ENCODE measurements around the gene SLN. TPM values are rescaled to one million over a fixed set of nuclear protein-coding genes. Genes with fewer than 3 reads are reported as not detected.

SLN gene
- total and polyA plus RNA-seq, 7 experiments from 2014 or later = not detected

GRCh38 chr11:107678632-107678971 is 33.3 kb downstream of the SLN start:
- no peaks in the 10 kb centered on the region for H3K9me3 ChIP-seq (ENCODE audit: control insufficient read depth in 2 of 3, low read length in 3 of 3)
- no peak overlapping the region for H3K4me3 ChIP-seq (ENCODE audit: low read length)
- H3K36me3 ChIP-seq (ENCODE audit: control insufficient read depth in 2 of 3, insufficient read depth in 3 of 3, low read length in 3 of 3) = no peaks in the 10 kb centered on the region
- Mint-ChIP-seq H3K4me1 (peaks cover 0 to 1% (median 0%) of the 10 kb centered on the region in 7 donors), H3K36me3 (no peaks in the 10 kb centered on the region), H3K4me3 (no peak overlapping the region), H3K27me3 (peaks cover 0 to 13% (median 6%) of the 10 kb centered on the region in 5 donors), H3K9me3 (no peaks in the 10 kb centered on the region), H3K27ac (no peak overlapping the region)
- no peaks in the 10 kb centered on the region for H3K4me1 ChIP-seq (ENCODE audit: control insufficient read depth in 2 of 2, insufficient read depth in 2 of 2, low read length in 2 of 2)
- ChIA-PET CTCF (no interaction called here), POLR2A (no interaction called here)
- no peak for DNase-seq
- H3K27ac ChIP-seq (ENCODE audit: low read depth, low read length) = no peak overlapping the region
- no peak for ATAC-seq
- intact Hi-C loops (cut with micrococcal nuclease) = no loop called here
- H3K27me3 ChIP-seq (ENCODE audit: control insufficient read depth in 2 of 2, insufficient read depth in 2 of 2, low read length in 2 of 2) = no peaks in the 10 kb centered on the region

- peaks cover 0 to 1% (median 0%) of the 10 kb centered on the region in 7 donors for H3K4me1 Mint-ChIP-seq
- H3K36me3 Mint-ChIP-seq = no peaks in the 10 kb centered on the region
- Histone ChIP-seq H3K9me3 (ENCODE audit: control insufficient read depth in 2 of 3, low read length in 3 of 3) (no peaks in the 10 kb centered on the region), H3K27ac (ENCODE audit: low read depth, low read length) (no peak overlapping the region), H3K4me1 (ENCODE audit: control insufficient read depth in 2 of 2, insufficient read depth in 2 of 2, low read length in 2 of 2) (no peaks in the 10 kb centered on the region), H3K27me3 (ENCODE audit: control insufficient read depth in 2 of 2, insufficient read depth in 2 of 2, low read length in 2 of 2) (no peaks in the 10 kb centered on the region), H3K36me3 (ENCODE audit: control insufficient read depth in 2 of 3, insufficient read depth in 3 of 3, low read length in 3 of 3) (no peaks in the 10 kb centered on the region), H3K4me3 (ENCODE audit: low read length) (no peak overlapping the region)
- no peak overlapping the region for H3K27ac Mint-ChIP-seq
- ChIA-PET POLR2A (no interaction called here), CTCF (no interaction called here)
- peaks cover 0 to 13% (median 6%) of the 10 kb centered on the region in 5 donors for H3K27me3 Mint-ChIP-seq
- DNase-seq (no peak), ATAC-seq (no peak)
- intact Hi-C loops (cut with micrococcal nuclease) = no loop called here
- no peaks in the 10 kb centered on the region for H3K9me3 Mint-ChIP-seq
- H3K4me3 Mint-ChIP-seq = no peak overlapping the region
These were observed 33.8 kb downstream of the SLN start for GRCh38 chr11:107677924-107678631.

GRCh38 chr11:107676336-107677057 is 35.4 kb downstream of the SLN start:
- Mint-ChIP-seq H3K36me3 (no peaks in the 10 kb centered on the region), H3K27me3 (peaks cover 2 to 17% (median 7%) of the 10 kb centered on the region in 5 donors), H3K4me3 (no peak overlapping the region), H3K4me1 (peaks cover 0 to 1% (median 0%) of the 10 kb centered on the region in 7 donors), H3K27ac (no peak overlapping the region), H3K9me3 (no peaks in the 10 kb centered on the region)
- no peak for ATAC-seq
- POLR2A ChIA-PET = no interaction called here
- H3K27me3 ChIP-seq (ENCODE audit: control insufficient read depth in 2 of 2, insufficient read depth in 2 of 2, low read length in 2 of 2) = no peaks in the 10 kb centered on the region
- CTCF ChIA-PET = no interaction called here
- no peak for DNase-seq
- H3K9me3 ChIP-seq (ENCODE audit: control insufficient read depth in 2 of 3, low read length in 3 of 3) = no peaks in the 10 kb centered on the region
- no peaks in the 10 kb centered on the region for H3K4me1 ChIP-seq (ENCODE audit: control insufficient read depth in 2 of 2, insufficient read depth in 2 of 2, low read length in 2 of 2)
- intact Hi-C loops (cut with micrococcal nuclease) = no loop called here
- H3K27ac ChIP-seq (ENCODE audit: low read depth, low read length) = no peak overlapping the region
- no peak overlapping the region for H3K4me3 ChIP-seq (ENCODE audit: low read length)
- H3K36me3 ChIP-seq (ENCODE audit: control insufficient read depth in 2 of 3, insufficient read depth in 3 of 3, low read length in 3 of 3) = no peaks in the 10 kb centered on the region

GRCh38 chr11:107675902-107676301 is 36.0 kb downstream of the SLN start:
- intact Hi-C loops (cut with micrococcal nuclease) = no loop called here
- no peaks in the 10 kb centered on the region for H3K9me3 ChIP-seq (ENCODE audit: control insufficient read depth in 2 of 3, low read length in 3 of 3)
- Mint-ChIP-seq H3K4me3 (no peak overlapping the region), H3K9me3 (no peaks in the 10 kb centered on the region), H3K27me3 (peaks cover 2 to 17% (median 7%) of the 10 kb centered on the region in 5 donors), H3K36me3 (no peaks in the 10 kb centered on the region), H3K4me1 (peaks cover 0 to 1% (median 0%) of the 10 kb centered on the region in 7 donors), H3K27ac (no peak overlapping the region)
- no peaks in the 10 kb centered on the region for H3K27me3 ChIP-seq (ENCODE audit: control insufficient read depth in 2 of 2, insufficient read depth in 2 of 2, low read length in 2 of 2)
- ChIA-PET CTCF (no interaction called here), POLR2A (no interaction called here)
- H3K4me1 ChIP-seq (ENCODE audit: control insufficient read depth in 2 of 2, insufficient read depth in 2 of 2, low read length in 2 of 2) = no peaks in the 10 kb centered on the region
- DNase-seq (no peak), ATAC-seq (no peak)
- no peak overlapping the region for H3K27ac ChIP-seq (ENCODE audit: low read depth, low read length)
- H3K4me3 ChIP-seq (ENCODE audit: low read length) = no peak overlapping the region
- no peaks in the 10 kb centered on the region for H3K36me3 ChIP-seq (ENCODE audit: control insufficient read depth in 2 of 3, insufficient read depth in 3 of 3, low read length in 3 of 3)

GRCh38 chr11:107669893-107670601 is 41.8 kb downstream of the SLN start:
- no peaks in the 10 kb centered on the region for H3K36me3 Mint-ChIP-seq
- no peak overlapping the region for H3K4me3 Mint-ChIP-seq
- Histone ChIP-seq H3K27ac (ENCODE audit: low read depth, low read length) (no peak overlapping the region), H3K4me3 (ENCODE audit: low read length) (no peak overlapping the region), H3K9me3 (ENCODE audit: control insufficient read depth in 2 of 3, low read length in 3 of 3) (no peaks in the 10 kb centered on the region), H3K27me3 (ENCODE audit: control insufficient read depth in 2 of 2, insufficient read depth in 2 of 2, low read length in 2 of 2) (no peaks in the 10 kb centered on the region), H3K36me3 (ENCODE audit: control insufficient read depth in 2 of 3, insufficient read depth in 3 of 3, low read length in 3 of 3) (no peaks in the 10 kb centered on the region), H3K4me1 (ENCODE audit: control insufficient read depth in 2 of 2, insufficient read depth in 2 of 2, low read length in 2 of 2) (no peaks in the 10 kb centered on the region)
- H3K27me3 Mint-ChIP-seq = peaks cover 3 to 31% (median 13%) of the 10 kb centered on the region in 5 donors
- intact Hi-C loops (cut with micrococcal nuclease) = no loop called here
- H3K4me1 Mint-ChIP-seq = no peaks in the 10 kb centered on the region
- DNase-seq (no peak), ATAC-seq (no peak)
- CTCF ChIA-PET = no interaction called here
- no peak overlapping the region for H3K27ac Mint-ChIP-seq
- no peaks in the 10 kb centered on the region for H3K9me3 Mint-ChIP-seq
- POLR2A ChIA-PET = no interaction called here

GRCh38 chr11:107669191-107669740 is 42.6 kb downstream of the SLN start:
- Histone ChIP-seq H3K4me1 (ENCODE audit: control insufficient read depth in 2 of 2, insufficient read depth in 2 of 2, low read length in 2 of 2) (no peaks in the 10 kb centered on the region), H3K27ac (ENCODE audit: low read depth, low read length) (no peak overlapping the region), H3K9me3 (ENCODE audit: control insufficient read depth in 2 of 3, low read length in 3 of 3) (no peaks in the 10 kb centered on the region), H3K4me3 (ENCODE audit: low read length) (no peak overlapping the region), H3K27me3 (ENCODE audit: control insufficient read depth in 2 of 2, insufficient read depth in 2 of 2, low read length in 2 of 2) (no peaks in the 10 kb centered on the region), H3K36me3 (ENCODE audit: control insufficient read depth in 2 of 3, insufficient read depth in 3 of 3, low read length in 3 of 3) (no peaks in the 10 kb centered on the region)
- ChIA-PET CTCF (no interaction called here), POLR2A (no interaction called here)
- Mint-ChIP-seq H3K27ac (no peak overlapping the region), H3K9me3 (no peaks in the 10 kb centered on the region), H3K4me1 (no peaks in the 10 kb centered on the region), H3K36me3 (no peaks in the 10 kb centered on the region), H3K27me3 (peaks cover 4 to 29% (median 21%) of the 10 kb centered on the region in 5 donors), H3K4me3 (no peak overlapping the region)
- no peak for ATAC-seq
- DNase-seq = no peak
- intact Hi-C loops (cut with micrococcal nuclease) = no loop called here

All from naive thymus-derived CD4-positive, alpha-beta T cell (primary cell).